Hematopoietic multipotent progenitor cell treated with erythropoietin and hydrocortisone succinate and interleukin-3 and kit ligand, for 6 days (in vitro differentiated cells): ENCODE data around the gene PRAMEF1.
"Not testable (repeated sequence)": the region's sequence is repeated elsewhere in the genome, so short reads cannot be mapped to it uniquely, and the experiment has no call there.

Experiments used
- DNase-seq: peaks from one replicate; pipeline ENCODE4 v3.0.0-alpha.2; 2015

The PRAMEF1 gene

GRCh38 chr1:12776801-12777557, 14.2 kb upstream of the PRAMEF1 start:
- no peak for DNase-seq

GRCh38 chr1:12778061-12778460, 13.1 kb upstream of the PRAMEF1 start:
- no peak for DNase-seq

GRCh38 chr1:12778907-12779306, 12.3 kb upstream of the PRAMEF1 start:
- DNase-seq: no peak

- DNase-seq: not testable (repeated sequence)
Measured at GRCh38 chr1:12781488-12781887, 9.7 kb upstream of the PRAMEF1 start.

GRCh38 chr1:12783783-12784182, 7.4 kb upstream of the PRAMEF1 start:
- peak; percentile 58 for DNase-seq

GRCh38 chr1:12784729-12785128, 6.5 kb upstream of the PRAMEF1 start:
- DNase-seq: peak; percentile 3

GRCh38 chr1:12798911-12799310, 7.7 kb downstream of the PRAMEF1 start:
- DNase-seq: no peak

- no peak for DNase-seq
Measured at GRCh38 chr1:12799730-12800129, 8.5 kb downstream of the PRAMEF1 start.

- DNase-seq: no peak
Measured at GRCh38 chr1:12809933-12810332, 18.7 kb downstream of the PRAMEF1 start.

GRCh38 chr1:12810691-12811408, 19.7 kb downstream of the PRAMEF1 start:
- DNase-seq: no peak

- no peak for DNase-seq
Measured at GRCh38 chr1:12811409-12811784, 20.2 kb downstream of the PRAMEF1 start.

- DNase-seq: not testable (repeated sequence)
Measured at GRCh38 chr1:12819061-12819460, 27.9 kb downstream of the PRAMEF1 start.

GRCh38 chr1:12831310-12831709, 40.1 kb downstream of the PRAMEF1 start, which contains the start of gene PRAMEF11:
TSS of gene PRAMEF11 (minus strand) at chr1:12831410. CDS start at chr1:12828789, 2,621 bp downstream.
- DNase-seq: not testable (repeated sequence)

- not testable (repeated sequence) for DNase-seq
Measured at GRCh38 chr1:12833251-12833650, 42.1 kb downstream of the PRAMEF1 start.
